ENCODE data around the gene HMBS.
"Not testable (repeated sequence)": the region's sequence is repeated elsewhere in the genome, so short reads cannot be mapped to it uniquely, and the experiment has no call there.

The HMBS gene

DNA sequence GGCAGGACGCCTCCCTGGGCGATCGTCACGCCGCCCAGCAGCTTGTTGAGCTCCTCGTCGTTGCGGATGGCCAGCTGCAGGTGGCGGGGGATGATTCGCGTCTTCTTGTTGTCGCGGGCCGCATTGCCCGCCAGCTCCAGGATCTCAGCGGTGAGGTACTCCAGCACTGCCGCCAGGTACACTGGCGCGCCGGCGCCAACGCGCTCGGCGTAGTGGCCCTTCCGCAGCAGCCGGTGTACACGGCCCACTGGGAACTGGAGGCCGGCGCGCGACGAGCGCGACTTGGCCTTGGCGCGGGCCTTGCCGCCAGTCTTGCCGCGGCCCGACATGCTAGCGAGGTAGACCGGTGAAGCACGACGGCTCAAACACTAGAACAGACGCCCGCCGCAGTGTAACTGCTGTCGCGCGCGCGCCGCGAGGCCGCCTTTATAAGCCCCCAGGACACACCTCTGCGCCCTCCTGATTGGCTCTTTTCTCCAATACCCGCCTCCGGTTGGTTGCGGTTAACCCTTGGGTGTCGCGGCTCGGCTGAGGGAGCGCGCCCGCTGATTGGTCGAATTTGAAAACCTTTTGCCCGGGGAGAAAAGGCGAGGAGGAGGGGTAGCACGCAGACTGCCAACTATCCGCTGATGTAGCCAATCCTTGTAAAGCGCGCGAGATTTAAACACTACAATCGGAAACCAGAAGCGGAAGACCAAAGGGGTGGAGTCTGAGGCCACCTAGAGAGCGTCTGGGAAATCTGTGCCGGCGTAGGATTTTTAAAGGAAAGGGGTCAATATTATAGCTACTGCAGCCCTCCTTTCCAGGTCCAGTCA lies 10.6 kb downstream of the HMBS start:
- H3K27ac ChIP-seq (ENCODE audit: low read depth, low read length) = peak overlapping the region; percentile 89
- peaks cover 21% of the 10 kb centered on the region for H3K36me3 ChIP-seq (ENCODE audit: control insufficient read depth, insufficient read depth, low read length)
- peak overlapping the region; percentile 96 for H3K4me3 ChIP-seq (ENCODE audit: low read length)
- H3K4me1 ChIP-seq (ENCODE audit: control insufficient read depth, insufficient read depth, low read length) = peaks cover 15% of the 10 kb centered on the region
- no peaks in the 10 kb centered on the region for H3K27me3 ChIP-seq (ENCODE audit: control insufficient read depth, insufficient read depth, low read length)
- peak overlapping the region; percentile 71 for H3K9ac ChIP-seq (ENCODE audit: low read length)

DNA sequence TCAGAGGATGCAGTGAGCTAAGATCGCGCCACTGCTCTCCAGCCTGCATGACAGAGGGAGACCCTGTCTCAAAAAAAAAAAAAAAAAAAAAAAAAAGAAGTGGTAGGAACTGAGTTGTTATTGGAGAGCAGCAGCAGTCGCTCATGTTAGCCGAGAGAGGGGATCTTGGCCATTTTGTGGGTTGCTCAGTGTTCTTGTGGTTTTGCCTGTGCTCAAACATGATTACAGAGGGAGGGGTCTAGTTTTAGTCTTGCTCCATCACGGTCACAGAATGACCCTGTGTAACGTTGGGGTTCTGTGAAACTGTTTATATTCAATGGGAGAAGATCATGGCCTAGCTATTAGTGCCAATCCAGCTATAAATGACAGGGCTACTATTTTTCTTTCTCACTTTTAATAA lies 15.0 kb downstream of the HMBS start:
- Histone ChIP-seq H3K9ac (ENCODE audit: low read length) (no peak overlapping the region), H3K27me3 (ENCODE audit: control insufficient read depth, insufficient read depth, low read length) (no peaks in the 10 kb centered on the region), H3K4me1 (ENCODE audit: control insufficient read depth, insufficient read depth, low read length) (peaks cover 18% of the 10 kb centered on the region), H3K27ac (ENCODE audit: low read depth, low read length) (no peak overlapping the region), H3K36me3 (ENCODE audit: control insufficient read depth, insufficient read depth, low read length) (peaks cover 13% of the 10 kb centered on the region), H3K4me3 (ENCODE audit: low read length) (no peak overlapping the region)

DNA sequence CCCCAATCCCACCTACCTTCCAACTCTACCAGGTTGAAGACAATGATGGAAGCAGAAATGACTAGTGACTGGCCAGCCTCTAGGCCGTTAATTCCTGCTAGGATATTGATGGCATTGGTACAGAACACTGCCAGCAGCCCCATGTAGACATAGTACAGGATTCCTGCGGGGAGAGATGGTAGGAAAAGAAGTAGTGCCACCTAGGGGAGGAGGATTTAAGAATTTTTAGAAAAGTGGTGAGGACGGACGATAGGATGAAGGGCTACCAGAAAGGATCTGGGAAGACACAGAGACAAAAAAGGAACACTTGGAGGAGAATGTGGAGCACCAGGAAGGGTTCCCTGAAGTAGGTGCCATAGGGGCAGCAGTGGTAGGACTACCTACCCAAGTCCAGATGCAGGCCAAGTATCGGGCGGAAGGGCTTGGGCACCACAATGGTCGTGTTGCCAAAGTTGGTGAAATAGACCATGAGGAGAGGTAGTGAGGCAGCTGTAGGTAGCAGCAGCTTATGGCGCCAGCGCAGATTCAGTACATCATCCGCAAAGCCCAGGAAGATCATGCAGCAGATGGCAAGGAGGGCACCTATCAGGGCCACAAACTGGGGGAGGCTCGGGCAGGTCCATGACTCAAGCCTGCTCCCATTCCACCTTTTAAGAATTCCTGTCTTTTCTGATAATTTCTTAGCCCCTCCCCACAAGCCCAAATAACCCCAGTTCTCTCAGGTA lies 15.7 kb downstream of the HMBS start:
- Histone ChIP-seq H3K27ac (ENCODE audit: low read depth, low read length) (no peak overlapping the region), H3K4me1 (ENCODE audit: control insufficient read depth, insufficient read depth, low read length) (peaks cover 18% of the 10 kb centered on the region), H3K4me3 (ENCODE audit: low read length) (peak overlapping the region; percentile 89), H3K36me3 (ENCODE audit: control insufficient read depth, insufficient read depth, low read length) (peaks cover 13% of the 10 kb centered on the region), H3K27me3 (ENCODE audit: control insufficient read depth, insufficient read depth, low read length) (no peaks in the 10 kb centered on the region), H3K9ac (ENCODE audit: low read length) (peak overlapping the region; percentile 85)

DNA sequence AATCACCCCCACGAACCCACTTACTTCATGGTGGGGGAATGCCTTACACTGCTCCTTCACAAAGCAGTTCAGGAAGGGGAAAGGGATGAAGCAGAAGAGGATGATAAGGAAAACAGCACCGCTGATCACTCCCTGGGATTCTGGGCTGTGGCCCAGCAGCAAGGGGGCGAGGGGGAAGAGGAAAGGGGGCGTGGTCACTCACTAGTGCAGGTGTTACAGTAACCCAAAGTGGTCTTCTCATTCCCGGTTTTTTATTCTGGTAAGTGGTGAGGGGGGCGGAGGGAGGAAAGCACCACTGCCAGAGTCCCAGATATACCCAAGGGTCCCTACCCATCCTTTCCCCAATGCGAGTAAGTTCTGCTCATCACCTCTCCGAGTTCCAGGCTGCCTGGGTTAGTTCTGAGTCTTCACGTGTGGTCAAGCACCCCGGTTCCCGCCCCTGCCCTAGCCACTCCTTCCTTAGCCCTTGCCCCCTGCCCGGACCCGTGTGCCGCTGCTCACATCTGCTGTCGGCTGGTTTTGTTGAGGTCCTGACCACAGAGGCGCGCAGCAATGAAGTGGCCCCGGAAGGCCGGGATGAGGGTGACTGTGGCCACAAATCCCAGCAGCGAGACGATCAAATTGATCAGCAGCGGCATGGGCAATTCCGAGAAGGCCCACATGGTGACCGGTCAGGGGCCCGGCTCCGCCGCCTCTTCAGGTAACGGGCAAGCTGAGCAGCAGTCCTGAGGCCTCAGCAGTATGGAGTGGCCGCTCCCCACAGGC lies 16.5 kb downstream of the HMBS start:
- Histone ChIP-seq H3K27me3 (ENCODE audit: control insufficient read depth, insufficient read depth, low read length) (no peaks in the 10 kb centered on the region), H3K9ac (ENCODE audit: low read length) (peak overlapping the region; percentile 85), H3K4me1 (ENCODE audit: control insufficient read depth, insufficient read depth, low read length) (peaks cover 17% of the 10 kb centered on the region), H3K27ac (ENCODE audit: low read depth, low read length) (peak overlapping the region; percentile 97), H3K4me3 (ENCODE audit: low read length) (peak overlapping the region; percentile 89), H3K36me3 (ENCODE audit: control insufficient read depth, insufficient read depth, low read length) (peaks cover 13% of the 10 kb centered on the region)

DNA sequence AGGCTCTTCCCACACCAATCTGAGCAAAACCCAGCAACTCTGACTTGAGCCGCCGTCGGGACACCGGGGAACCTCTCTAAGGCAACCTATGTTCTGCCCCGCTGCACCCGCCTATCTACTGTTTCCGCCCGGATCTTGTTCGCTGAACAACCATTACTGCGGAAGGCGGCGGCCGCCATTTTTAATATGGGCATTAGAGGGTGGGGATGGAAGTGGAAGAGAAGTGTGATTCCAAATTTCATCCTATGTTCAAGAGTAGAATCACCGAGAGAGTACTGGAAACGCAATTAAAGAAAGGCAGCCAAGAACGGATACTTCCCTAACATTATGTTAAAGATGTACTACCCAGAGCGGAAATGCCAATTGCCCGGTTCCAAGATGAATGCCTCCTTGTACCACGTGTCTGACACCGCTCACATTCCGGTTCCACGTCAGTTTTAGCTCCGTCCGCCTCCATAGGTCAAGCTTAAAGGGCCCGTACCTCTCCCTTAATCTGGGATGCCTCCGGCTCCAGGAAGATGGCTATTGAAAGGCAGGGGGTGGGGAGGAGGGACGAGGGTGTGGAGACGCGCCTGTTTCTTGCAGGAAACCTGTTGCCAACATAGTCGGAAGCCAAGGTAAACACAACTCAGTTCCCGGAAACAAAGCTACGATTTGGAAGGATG lies 17.2 kb downstream of the HMBS start, which contains the start of gene DPAGT1:
DPAGT1 (minus strand) TSS at position 95 of the 665 bp plus-strand sequence. CDS start 198 bp downstream, outside the sequence.
- Histone ChIP-seq H3K36me3 (ENCODE audit: control insufficient read depth, insufficient read depth, low read length) (peaks cover 11% of the 10 kb centered on the region), H3K4me1 (ENCODE audit: control insufficient read depth, insufficient read depth, low read length) (peaks cover 23% of the 10 kb centered on the region), H3K27ac (ENCODE audit: low read depth, low read length) (peak within 1 kb of the TSS; percentile 97), H3K4me3 (ENCODE audit: low read length) (peak within 1 kb of the TSS; percentile 89), H3K27me3 (ENCODE audit: control insufficient read depth, insufficient read depth, low read length) (no peaks in the 10 kb centered on the region), H3K9ac (ENCODE audit: low read length) (peak within 1 kb of the TSS; percentile 85)

DNA sequence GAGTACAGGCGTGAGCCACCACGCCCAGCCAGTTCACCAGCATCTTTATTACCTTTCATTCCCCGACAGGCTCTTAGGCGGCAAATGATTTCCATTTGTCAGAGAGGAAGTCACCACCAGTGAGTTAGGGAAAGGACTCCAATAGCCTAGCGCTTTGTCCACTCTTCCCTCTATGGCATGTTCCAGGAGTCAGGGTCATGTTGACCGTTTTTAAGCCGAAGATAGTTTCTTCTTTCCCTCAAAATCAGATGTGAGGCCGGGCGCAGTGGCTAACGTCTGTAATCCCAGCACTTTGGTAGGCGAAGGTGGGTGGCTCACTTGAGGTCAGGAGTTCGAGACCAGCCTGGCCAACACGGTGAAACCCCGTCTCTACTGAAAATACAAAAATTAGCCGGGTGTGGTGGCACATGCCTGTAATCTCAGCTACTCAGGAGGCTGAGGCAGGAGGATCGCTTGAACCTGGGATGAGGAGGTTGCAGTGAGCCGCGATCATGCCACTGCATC lies 18.5 kb downstream of the HMBS start:
- Histone ChIP-seq H3K4me3 (ENCODE audit: low read length) (peak overlapping the region; percentile 89), H3K27ac (ENCODE audit: low read depth, low read length) (peak overlapping the region; percentile 97), H3K4me1 (ENCODE audit: control insufficient read depth, insufficient read depth, low read length) (peaks cover 23% of the 10 kb centered on the region)
- H3K9ac ChIP-seq (ENCODE audit: low read length); H3K36me3 ChIP-seq (ENCODE audit: control insufficient read depth, insufficient read depth, low read length); H3K27me3 ChIP-seq (ENCODE audit: control insufficient read depth, insufficient read depth, low read length): not testable (repeated sequence)

DNA sequence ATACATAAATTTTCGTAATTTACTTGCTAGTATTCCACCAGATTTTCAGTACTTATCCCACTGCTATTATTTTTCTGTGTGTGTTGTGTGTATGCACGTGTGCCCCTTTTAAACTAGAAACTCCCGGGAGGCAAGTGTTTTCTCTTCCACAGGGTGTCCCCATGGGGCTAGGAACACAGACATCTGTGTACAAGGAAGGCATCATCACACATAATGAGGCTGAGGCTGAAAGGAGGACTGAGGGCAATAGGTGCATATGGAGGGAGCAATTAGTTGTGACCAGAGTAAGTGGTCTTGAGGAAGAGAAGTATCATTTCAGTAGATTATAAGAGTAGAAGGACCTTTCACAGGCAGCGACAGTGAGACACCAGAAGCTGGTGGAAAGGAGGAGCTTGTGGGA lies 19.1 kb downstream of the HMBS start:
- no peak overlapping the region for H3K9ac ChIP-seq (ENCODE audit: low read length)
- no peak overlapping the region for H3K27ac ChIP-seq (ENCODE audit: low read depth, low read length)
- H3K27me3 ChIP-seq (ENCODE audit: control insufficient read depth, insufficient read depth, low read length) = no peaks in the 10 kb centered on the region
- peaks cover 28% of the 10 kb centered on the region for H3K4me1 ChIP-seq (ENCODE audit: control insufficient read depth, insufficient read depth, low read length)
- H3K36me3 ChIP-seq (ENCODE audit: control insufficient read depth, insufficient read depth, low read length) = no peaks in the 10 kb centered on the region
- H3K4me3 ChIP-seq (ENCODE audit: low read length) = no peak overlapping the region

DNA sequence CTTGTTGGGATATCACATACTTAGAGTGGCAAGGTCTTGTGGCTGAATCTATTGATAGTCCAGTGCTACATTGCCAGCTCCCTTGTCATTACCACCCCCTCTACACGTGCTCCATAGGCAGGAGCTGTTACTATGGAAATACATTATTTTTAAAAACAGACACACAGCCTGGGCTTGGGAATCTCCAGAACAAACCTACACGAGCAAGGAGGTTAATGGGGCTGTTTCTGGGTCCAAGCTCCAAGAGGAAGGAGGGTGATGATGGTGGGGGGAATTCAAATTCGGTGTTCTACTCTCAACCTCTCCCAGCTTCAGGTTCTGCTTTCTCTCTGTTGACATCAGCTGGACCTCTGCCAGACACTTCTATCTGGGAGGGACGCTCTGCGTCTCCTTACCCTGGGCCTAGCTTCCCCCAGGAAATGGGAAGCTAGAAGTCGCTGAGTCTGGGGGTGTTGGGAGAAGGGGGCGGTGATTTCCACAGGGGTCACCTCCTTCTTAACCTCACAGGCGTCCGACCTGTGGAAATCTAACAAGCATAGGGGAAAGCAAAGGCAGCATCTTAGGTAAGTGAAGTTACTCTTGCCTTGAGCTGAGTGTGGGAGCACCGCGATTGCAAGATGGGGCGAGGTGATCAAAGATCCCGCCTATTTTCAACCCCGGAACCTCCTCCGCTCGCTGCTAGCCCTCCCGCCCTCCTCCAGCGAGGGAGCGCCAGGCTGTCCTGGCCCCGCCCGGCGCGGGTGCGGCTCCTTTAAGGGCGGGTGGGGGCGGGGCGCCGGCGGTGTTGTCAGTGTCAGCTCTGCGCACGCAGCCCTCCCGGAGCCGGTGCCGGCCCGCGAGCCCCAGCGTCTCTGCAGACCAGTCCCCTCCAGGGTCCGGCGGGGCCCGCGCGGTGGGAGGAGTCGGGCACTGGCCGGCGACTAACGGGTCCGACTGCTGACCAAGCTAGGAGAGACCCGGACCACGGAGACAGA lies 22.2 kb downstream of the HMBS start, which contains the start of gene C2CD2L:
C2CD2L (plus strand) TSS at position 781 of the 974 bp plus-strand sequence. CDS start 398 bp downstream, outside the sequence.
- H3K27ac ChIP-seq (ENCODE audit: low read depth, low read length) = peak within 1 kb of the TSS; percentile 73
- no peaks in the 10 kb centered on the region for H3K27me3 ChIP-seq (ENCODE audit: control insufficient read depth, insufficient read depth, low read length)
- peak within 1 kb of the TSS; percentile 86 for H3K9ac ChIP-seq (ENCODE audit: low read length)
- peak within 1 kb of the TSS; percentile 89 for H3K4me3 ChIP-seq (ENCODE audit: low read length)
- H3K4me1 ChIP-seq (ENCODE audit: control insufficient read depth, insufficient read depth, low read length) = peaks cover 18% of the 10 kb centered on the region
- peaks cover 11% of the 10 kb centered on the region for H3K36me3 ChIP-seq (ENCODE audit: control insufficient read depth, insufficient read depth, low read length)

DNA sequence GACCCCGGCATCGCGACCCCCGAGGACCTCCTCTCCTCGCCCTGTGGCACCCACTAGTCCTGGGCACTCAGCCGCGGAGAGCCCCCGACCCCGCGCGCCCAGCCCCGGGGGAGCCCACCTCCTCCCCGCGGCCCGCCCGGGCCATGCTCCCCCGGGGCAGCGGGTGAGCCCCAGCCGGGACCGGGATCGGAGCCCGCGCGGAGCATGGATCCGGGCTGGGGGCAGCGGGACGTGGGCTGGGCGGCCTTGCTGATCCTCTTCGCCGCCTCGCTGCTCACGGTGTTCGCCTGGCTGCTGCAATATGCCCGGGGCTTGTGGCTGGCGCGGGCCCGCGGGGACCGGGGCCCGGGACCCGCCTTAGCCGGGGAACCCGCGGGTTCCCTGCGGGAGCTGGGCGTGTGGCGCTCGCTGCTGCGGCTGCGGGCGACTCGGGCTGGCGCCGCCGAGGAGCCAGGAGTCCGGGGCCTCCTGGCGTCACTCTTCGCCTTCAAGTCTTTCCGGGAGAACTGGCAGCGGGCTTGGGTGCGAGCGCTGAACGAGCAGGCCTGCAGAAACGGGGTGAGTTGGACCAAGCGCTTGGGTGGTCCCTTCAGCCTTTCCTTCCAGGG lies 23.0 kb downstream of the HMBS start:
- peaks cover 13% of the 10 kb centered on the region for H3K36me3 ChIP-seq (ENCODE audit: control insufficient read depth, insufficient read depth, low read length)
- H3K27me3 ChIP-seq (ENCODE audit: control insufficient read depth, insufficient read depth, low read length) = no peaks in the 10 kb centered on the region
- H3K4me3 ChIP-seq (ENCODE audit: low read length) = peak overlapping the region; percentile 89
- H3K27ac ChIP-seq (ENCODE audit: low read depth, low read length) = peak overlapping the region; percentile 73
- H3K4me1 ChIP-seq (ENCODE audit: control insufficient read depth, insufficient read depth, low read length) = peaks cover 18% of the 10 kb centered on the region
- H3K9ac ChIP-seq (ENCODE audit: low read length) = peak overlapping the region; percentile 86

DNA sequence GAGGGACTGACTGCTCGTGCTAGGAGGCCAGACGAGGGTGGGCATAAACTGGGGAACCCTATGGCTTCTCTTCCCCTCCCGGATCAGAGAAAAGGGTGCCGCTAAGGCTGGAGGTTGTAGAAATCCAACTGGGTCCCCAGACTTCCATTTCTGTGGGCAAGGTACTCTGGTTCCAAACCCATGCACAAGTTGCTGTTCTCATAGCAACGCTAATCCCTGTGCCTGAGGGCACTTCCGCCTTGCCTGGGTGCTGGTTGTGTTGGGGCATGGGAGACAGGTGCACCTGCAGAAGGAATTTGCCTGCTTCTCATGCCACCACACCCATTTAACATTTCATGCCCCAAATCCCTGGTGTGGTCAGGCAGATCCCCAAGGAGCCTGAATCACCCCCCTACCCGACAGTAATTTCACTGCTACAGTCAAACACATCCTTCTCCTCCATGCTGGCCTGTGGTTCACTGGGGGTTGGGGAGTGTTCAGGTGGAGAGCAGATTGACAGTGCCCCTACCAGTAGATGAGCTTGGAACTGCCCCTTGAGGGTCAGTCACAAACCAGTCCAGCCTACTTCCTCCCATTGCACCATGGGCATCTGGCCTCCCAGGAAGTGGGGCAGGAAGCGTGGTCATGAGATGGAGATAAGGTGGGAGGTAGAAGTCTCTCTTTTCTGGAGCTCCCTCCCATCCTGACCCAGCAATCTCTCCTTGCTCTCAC lies 23.6 kb downstream of the HMBS start:
- peak overlapping the region; percentile 73 for H3K27ac ChIP-seq (ENCODE audit: low read depth, low read length)
- peak overlapping the region; percentile 89 for H3K4me3 ChIP-seq (ENCODE audit: low read length)
- H3K4me1 ChIP-seq (ENCODE audit: control insufficient read depth, insufficient read depth, low read length) = peaks cover 14% of the 10 kb centered on the region
- H3K36me3 ChIP-seq (ENCODE audit: control insufficient read depth, insufficient read depth, low read length) = peaks cover 16% of the 10 kb centered on the region
- peak overlapping the region; percentile 86 for H3K9ac ChIP-seq (ENCODE audit: low read length)
- no peaks in the 10 kb centered on the region for H3K27me3 ChIP-seq (ENCODE audit: control insufficient read depth, insufficient read depth, low read length)
